Nephron (organoid): ENCODE data around the gene FKBP1B.
"Not testable (repeated sequence)": the region's sequence is repeated elsewhere in the genome, so short reads cannot be mapped to it uniquely, and the experiment has no call there.

ENCODE experiments used
- H3K27ac Mint-ChIP-seq, 3 experiments: 2 replicates each; pipeline ENCODE4 v1.8.0; 2020; ENCODE audit warnings: mixed read lengths in 3 of 3, mild to moderate bottlenecking in 2 of 3, moderate library complexity in 1 of 3
- H3K27me3 Mint-ChIP-seq: 2 replicates; pipeline ENCODE4 v1.8.0; 2021; ENCODE audit warnings: low read depth, mild to moderate bottlenecking, moderate library complexity, mixed read lengths
- H3K36me3 Mint-ChIP-seq: 2 replicates; pipeline ENCODE4 v1.8.0; 2020; ENCODE audit warnings: low read depth, mixed read lengths
- H3K4me1 Mint-ChIP-seq: 2 replicates; pipeline ENCODE4 v1.8.0; 2020; ENCODE audit warnings: mixed read lengths
- H3K4me3 Mint-ChIP-seq, 3 experiments: 2 replicates each; pipeline ENCODE4 v1.8.0; 2020; ENCODE audit warnings: mild to moderate bottlenecking in 3 of 3, mixed read lengths in 3 of 3, moderate library complexity in 2 of 3
- H3K9me3 Mint-ChIP-seq: 2 replicates; pipeline ENCODE4 v1.8.0; 2020; ENCODE audit warnings: mixed read lengths
- CTCF ChIP-seq, 3 experiments: fragments of 200-600 bp; sonication (generic); IDR thresholded peaks; one replicate each; pipeline ENCODE4 v1.5.0; 2021; ENCODE audit warnings: antibody characterized with exemption in 3 of 3; ENCODE audit not compliant: unreplicated experiment in 3 of 3

FKBP1B gene

GRCh38 chr2:24010477-24011249 lies 38.9 kb upstream of the FKBP1B start:
- Mint-ChIP-seq H3K4me1 (no peaks in the 10 kb centered on the region), H3K36me3 (no peaks in the 10 kb centered on the region), H3K4me3 (peak overlapping the region in 1 of 3 experiments; percentile 51), H3K9me3 (no peaks in the 10 kb centered on the region), H3K27me3 (peaks cover 45% of the 10 kb centered on the region), H3K27ac (no peak overlapping the region)
- no peak for TF ChIP-seq CTCF (IDR thresholded peaks at IDR 0.05; ENCODE audit: unreplicated experiment in 3 of 3)

- no peaks in the 10 kb centered on the region for H3K4me1 Mint-ChIP-seq
- H3K27me3 Mint-ChIP-seq: peaks cover 45% of the 10 kb centered on the region
- H3K9me3 Mint-ChIP-seq: no peaks in the 10 kb centered on the region
- peak overlapping the region in 2 of 3 experiments; percentile 26 to 51 for H3K4me3 Mint-ChIP-seq
- H3K36me3 Mint-ChIP-seq: no peaks in the 10 kb centered on the region
- no peak for TF ChIP-seq CTCF (IDR thresholded peaks at IDR 0.05; ENCODE audit: unreplicated experiment in 3 of 3)
- no peak overlapping the region for H3K27ac Mint-ChIP-seq
These were observed 38.1 kb upstream of the FKBP1B start for GRCh38 chr2:24011250-24012104.

- no peaks in the 10 kb centered on the region for H3K4me1 Mint-ChIP-seq
- H3K27me3 Mint-ChIP-seq: peaks cover 45% of the 10 kb centered on the region
- H3K4me3 Mint-ChIP-seq: no peak overlapping the region
- no peaks in the 10 kb centered on the region for H3K36me3 Mint-ChIP-seq
- TF ChIP-seq CTCF (IDR thresholded peaks at IDR 0.05; ENCODE audit: unreplicated experiment in 3 of 3): no peak
- no peak overlapping the region for H3K27ac Mint-ChIP-seq
- H3K9me3 Mint-ChIP-seq: no peaks in the 10 kb centered on the region
These were observed 36.9 kb upstream of the FKBP1B start for GRCh38 chr2:24012521-24013188.

- not testable (repeated sequence) for H3K4me3 Mint-ChIP-seq, H3K4me1 Mint-ChIP-seq, H3K9me3 Mint-ChIP-seq, H3K36me3 Mint-ChIP-seq, H3K27ac Mint-ChIP-seq
- H3K27me3 Mint-ChIP-seq: peaks cover 28% of the 10 kb centered on the region
These were observed 34.6 kb upstream of the FKBP1B start for GRCh38 chr2:24014902-24015301.

GRCh38 chr2:24015562-24016375 lies 33.8 kb upstream of the FKBP1B start:
- Mint-ChIP-seq H3K9me3 (no peaks in the 10 kb centered on the region), H3K4me3 (no peak overlapping the region), H3K27ac (no peak overlapping the region), H3K36me3 (no peaks in the 10 kb centered on the region), H3K4me1 (no peaks in the 10 kb centered on the region), H3K27me3 (peaks cover 26% of the 10 kb centered on the region)
- TF ChIP-seq CTCF (IDR thresholded peaks at IDR 0.05; ENCODE audit: unreplicated experiment in 3 of 3): no peak
